Stimulated activated CD8-positive, alpha-beta memory T cell treated with anti-CD3 and anti-CD28 coated beads, Interleukin-12 subunit alpha, Interleukin-12 subunit beta, amount 100 ng/mL, for 1 hour (primary cell): Measurements from ENCODE around the gene SLC38A11.

Source experiments
- DNase-seq: peaks from one replicate; pipeline ENCODE4 v3.0.0-alpha.2; 2020; ENCODE audit warnings: low read depth

Gene SLC38A11

DNA sequence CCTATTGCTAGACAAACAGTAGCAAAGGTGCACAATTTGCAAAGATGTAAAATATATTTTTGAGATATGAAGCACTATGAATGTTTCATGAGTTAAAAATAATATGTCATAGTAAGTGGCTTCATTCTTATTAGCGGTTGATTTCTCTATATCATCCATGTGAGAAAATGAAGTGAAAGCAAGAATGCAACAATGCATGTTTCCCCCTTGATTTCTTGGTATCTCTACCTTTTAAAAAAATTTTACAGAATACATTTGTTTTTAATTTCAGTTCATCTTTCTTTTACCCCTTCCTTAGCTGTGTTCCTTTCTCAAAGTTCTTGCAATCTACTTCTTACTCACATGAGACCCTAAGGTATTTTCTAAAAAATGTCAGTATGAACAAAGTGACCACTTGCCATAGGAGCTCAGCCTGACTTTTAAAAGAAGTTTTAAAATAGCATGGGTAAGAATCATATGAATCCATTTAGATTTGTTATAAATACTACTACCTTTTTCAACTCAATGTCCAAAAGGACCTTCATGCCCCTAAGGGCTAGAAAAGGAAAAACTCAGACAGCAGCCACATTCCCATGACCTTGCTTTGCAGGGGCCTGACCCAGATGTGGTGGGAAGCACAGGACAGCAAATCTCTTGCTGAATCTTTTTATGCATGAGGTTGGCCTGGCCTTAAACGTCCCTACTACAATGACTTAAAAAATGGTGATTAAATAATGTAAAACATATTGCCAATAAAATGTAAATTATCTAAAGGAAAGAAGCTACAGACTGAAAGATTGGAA is 14.8 kb upstream of the SLC38A11 start:
- no peak for DNase-seq

DNA sequence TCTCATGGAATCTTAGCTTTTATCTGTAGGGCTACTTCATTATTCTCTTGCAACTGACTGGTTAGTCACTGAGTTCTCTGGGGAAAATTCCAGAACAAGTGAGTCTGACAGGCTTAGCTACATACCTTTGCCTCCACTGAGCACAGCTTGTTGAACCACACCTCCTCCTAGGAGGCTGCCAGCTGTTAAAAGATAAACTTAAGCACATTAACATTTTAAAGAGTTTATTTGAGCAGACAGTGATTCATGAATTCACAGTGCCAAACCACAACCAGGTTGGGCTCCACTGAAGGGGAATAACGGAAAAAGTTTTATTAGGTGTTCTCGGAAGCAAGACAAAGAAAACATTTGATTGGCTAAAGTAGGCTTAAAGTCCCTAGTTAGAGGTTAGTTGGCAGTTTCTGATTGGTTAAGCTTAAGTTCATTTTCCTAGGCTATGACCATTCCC is 12.5 kb upstream of the SLC38A11 start:
- DNase-seq, result no peak

DNA sequence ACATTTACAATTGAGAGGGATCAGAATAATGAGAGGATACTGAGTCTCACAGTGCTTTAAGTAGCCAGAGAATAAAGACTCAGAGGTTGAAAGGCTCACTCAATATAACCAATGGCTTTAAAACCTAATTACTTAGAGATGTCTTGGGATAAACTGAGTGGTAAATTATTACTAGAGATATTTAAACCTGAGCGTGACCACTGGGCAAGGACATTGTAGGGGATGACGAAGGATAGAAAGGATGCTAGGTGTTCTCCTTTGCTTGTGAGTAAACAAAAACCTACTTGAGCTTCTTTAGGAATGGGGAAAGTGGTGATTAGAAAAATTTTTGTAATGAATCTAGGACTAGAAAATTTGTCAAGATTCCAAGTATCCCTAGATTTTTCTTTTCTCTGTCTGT is 12.0 kb upstream of the SLC38A11 start:
- DNase-seq, result no peak

DNA sequence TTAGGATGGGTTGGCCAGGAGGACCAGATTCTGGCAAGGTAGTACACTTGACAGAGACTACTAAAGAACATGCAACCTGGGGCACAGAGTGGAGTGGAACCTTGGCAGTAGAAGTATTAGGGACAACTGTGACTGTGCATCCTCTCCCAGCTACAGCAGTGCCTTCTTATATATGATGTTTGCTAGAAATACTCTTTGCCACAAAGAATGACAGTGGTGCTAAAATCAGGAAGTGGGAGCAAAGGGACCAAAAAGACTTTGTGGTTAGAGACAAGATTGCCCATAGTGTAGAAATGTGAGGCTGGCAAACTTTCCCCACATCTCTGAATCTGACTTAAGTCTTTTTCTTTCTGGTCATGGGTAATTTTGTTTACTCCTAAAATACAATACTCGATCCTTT is 9.4 kb upstream of the SLC38A11 start:
- no peak for DNase-seq

DNA sequence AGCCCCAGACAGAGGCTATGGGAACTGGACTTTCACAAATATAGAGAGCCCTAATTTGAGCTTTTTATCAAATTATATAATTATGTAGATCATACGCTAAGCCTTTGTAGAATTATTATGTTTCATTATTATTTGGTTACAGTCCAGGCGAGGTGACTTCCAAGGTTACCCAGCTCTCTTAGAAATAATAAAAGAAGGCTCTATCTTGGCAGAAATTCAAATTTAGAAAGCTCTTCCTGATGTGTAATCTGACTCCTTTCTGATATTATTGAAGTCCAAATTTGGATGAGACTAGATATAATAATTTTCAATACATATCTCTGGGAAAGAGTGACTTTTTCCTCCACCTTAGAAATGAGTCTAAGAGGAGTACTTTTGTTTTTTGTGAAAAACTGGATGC is 4.8 kb upstream of the SLC38A11 start:
- no peak for DNase-seq

DNA sequence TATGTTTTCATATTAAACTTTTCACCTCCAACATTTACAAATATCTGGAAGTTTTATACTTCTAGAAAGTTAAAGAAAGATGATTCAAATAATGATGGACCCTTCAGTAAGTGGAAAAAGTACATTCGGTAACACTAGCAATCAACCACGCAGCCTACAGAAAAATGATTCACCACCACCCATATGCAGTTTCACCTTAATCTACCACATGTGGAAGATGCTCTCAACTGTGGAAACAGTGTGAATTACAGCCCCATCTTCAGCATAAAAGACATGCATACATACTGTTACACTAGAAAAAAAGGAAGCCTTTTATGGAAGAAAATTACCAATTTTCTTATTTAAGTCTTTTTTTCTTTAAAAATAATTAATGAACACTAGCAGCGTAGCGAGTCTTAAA is 1.1 kb downstream of the SLC38A11 start:
- DNase-seq, result no peak

DNA sequence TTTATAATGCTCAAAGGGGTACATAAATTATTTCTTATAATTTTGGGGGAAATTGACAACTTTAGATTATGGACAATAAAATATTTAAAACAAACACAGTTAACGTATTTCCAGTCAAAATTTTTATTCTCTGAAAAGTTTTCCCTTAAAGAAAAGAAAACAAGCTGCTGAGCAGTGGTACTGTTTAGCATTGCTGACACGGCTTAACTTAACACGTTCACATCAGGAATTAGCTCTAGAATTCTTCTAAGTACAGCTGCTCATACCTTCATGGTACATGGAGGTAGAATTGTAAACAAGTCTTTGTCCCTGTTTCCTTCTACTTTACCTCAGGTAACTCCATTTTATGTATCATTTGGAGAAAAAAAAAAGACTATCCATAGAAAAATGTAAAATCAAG is 2.0 kb downstream of the SLC38A11 start:
- DNase-seq, result no peak

DNA sequence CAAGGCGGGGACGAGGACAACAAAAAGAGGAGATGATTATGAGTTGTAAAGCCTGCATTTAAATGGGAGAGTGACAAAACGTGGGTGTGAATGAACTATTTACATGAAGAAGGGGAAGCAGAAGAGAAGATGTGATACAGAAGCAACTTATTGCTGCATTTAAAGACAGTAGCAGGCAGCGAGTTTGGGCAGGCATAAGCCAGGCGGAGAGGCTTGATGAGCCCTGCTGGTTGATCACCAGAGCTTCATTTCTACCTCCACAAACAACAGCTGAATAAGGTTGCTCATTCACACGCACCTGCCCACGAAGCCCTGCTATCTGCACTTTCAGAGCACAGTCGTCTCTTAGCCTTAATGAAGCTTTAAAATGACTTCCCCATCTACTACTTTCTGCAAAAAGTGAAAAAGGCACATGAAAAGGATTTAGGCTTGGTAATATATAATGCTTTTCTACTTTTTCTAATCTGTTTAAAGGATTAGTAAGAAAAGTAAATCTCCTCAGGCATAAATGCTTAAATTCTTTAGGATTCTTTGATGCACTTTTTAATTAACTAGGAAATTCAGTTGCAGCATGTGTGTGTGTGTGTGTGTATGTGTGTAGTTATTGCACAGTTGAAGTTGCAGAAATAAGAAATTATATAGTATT is 3.1 kb downstream of the SLC38A11 start:
- no peak for DNase-seq

DNA sequence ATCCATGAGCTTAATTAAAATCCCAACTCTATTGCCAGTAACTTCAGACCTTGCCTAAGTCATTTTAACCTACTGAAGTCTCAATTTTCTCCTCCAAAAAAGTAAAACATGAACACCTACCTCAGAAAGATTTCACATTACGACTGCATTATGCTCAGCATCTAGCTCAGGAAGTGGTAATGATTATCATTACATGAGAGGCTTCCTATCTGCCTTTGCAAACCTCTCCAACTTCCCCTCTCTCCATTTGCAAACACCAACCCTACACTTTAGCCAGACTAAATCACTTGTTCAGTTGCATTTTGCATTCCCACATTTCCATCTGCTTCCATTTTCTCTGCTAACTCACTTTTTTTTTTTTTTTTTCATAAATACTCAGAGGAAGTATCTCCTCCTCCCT is 6.8 kb downstream of the SLC38A11 start:
- DNase-seq, result no peak

DNA sequence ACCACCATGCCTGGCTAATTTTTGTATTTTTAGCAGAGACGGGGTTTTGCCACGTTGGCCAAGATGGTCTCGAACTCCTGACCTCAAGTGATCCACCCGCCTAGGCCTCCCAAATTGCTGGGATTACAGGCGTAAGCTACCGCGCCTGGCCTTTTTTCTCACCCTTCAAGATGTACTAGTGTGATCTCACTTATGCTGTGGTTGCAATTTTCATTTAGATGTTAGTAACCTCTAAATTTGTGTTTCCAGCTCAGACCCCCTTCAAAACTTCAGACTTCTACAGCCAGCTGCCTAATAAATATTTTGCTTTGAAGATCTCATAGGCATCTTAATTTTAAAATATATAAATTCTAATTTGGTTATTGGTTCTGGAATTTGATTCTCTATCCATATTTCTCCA is 8.0 kb downstream of the SLC38A11 start:
- no peak for DNase-seq

DNA sequence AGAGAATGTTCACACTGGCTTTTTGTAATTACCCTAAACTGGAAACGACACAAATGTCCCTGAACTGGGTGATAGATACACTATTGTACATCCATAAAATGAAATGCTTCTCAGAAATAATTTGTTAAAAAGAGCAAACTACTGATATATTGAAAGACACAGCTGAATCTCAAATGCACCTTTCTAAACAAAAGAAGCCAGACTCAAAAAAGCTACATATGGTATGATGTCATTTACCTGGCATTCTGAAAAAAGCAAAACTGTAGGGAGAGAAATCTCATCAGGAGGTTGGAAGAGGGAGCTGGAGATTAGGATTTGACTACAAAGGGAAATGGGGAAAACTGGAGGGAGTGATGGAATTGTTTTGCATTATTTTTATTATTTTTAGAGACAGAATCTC is 12.0 kb downstream of the SLC38A11 start:
- DNase-seq, result no peak

DNA sequence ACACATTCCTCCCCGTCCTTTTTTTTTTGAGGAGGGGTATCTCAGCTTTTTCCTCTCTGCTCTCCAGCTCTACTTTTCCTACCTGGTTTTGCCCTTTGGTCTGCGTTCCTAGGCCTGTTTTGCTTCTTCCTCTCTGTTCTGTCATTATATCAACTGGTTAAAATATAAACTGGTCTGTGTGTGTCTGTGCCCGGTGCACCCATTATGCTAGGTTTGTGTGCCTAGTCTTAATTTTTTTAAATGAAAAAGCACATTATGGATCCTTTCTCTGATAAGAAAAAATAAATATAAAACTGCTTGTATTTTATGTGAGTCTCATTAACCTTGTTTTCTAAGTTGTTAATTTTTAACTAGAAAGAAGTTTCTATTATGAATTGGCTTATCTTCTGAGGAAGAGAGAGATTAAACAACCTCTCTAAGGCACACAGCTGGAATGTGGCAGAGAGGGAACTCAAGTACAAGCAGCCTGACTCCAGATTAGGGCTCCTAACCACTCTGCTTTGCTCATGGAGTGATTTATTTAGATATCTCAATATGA is 17.4 kb downstream of the SLC38A11 start:
- no peak for DNase-seq

DNA sequence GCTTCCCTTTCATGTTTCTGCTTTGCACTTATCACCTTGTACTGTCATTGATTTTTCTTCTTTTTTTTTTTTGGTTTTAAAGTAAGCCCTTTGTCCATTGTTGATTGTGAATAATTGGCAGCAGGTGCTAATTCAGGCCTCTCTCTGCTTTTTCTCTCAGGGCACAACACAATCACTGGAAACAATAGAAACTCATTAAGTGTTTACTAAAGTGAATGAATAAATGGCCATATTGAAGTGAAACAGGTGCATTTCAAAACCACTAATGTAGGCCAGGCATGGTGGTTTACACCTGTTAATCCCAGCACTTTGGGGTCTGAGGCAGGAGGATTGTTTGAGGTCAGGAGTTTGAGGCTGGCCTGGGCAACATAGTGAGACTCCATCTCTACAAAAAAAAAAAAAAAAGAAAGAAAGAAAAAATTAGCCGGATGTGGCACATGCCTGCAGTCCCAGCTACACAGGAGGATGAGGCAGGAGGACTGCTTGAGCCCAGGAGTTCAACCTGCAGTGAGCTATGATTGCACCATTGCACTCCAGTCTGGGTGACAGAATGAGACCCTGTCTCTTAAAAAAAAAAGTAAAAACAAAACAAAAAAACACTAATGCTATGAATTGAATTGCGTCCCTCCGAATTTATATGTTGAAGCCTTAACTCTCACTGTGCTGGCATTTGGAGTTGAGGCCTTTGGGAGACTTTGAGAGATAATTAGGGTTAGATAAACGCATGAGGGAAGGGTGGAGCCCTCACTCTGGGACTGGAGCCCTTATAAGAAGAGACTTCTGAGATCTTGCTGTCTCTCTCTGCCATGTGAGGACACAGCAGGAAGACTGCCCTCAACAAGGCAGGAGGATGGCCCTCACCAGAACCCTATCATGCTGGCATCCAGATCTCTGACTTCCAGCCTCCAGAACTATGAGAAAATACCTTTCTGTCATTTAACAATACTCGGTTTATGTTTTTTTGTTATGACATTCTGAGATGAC is 19.9 kb downstream of the SLC38A11 start:
- DNase-seq, result no peak

DNA sequence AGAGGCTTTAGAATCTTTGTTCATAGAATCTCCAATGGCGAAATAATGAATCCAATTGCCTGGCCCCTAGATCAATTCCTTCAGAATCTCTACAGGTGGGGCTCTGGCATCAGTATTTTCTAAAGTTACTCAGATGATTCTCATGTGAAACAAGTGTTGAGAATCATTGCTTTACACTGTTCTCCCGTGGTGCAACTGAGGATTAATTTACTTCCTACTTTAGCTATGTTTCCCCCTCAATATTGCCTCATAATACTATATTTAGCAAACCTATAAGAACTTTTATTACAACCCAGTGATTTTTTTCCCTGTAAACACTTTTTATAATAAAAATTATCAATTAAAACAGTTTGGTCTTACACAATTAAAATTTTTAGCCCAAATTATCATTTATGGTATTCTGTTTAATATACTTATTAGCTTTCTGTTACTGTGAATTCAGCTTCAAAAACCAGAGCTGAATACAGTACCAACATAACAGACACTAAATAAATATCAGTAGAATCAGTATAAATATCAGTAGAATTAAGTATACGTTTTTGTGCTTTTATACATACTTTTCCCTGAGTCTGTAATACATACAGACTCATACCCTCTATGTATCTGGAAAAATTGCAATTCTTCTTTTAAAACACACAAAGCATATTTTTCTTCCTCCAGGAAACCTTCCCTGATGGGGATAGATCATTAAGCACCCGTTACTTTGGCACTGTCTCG is 20.8 kb downstream of the SLC38A11 start:
- no peak for DNase-seq

DNA sequence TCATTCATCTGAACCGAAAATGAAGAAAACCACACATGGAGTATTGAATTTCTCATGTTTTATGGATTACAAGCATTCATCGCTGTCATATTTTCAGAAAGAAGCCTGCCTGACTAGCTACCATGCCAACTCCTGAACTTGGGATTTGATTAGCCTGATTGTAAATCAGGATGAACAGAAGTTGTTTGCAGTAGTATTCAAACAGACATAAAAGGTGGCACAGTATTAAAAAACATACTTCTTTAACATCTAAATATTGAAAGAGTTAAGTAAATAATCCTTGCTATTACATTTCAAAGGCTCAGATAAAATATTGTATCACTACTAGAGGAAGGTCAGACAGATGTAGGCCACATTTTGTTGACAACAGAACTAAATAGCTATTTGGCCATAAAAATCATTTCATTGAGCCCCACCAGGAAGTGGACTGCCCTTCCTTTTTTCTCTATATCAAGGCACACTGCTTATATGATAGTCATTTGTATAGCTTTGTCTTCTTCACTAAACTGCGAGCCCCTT is 21.6 kb downstream of the SLC38A11 start:
- DNase-seq, result no peak

DNA sequence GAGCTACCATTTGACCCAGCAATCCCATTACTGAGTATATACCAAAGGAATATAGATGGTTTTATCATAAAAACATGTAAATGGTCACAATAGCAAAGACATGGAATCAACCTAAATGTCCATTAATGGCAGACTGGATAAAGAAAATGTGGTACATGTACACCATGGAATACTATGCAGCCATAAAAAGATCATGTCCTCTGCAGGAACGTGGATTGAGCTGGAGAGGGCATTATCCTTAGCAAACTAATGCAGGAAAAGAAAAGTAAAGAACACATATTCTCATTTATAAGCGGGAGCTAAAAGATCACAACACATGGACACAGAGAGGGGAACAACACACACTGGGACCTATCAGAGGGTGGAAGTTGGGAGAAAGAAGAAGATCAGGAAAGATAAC is 22.9 kb downstream of the SLC38A11 start:
- DNase-seq, result no peak

DNA sequence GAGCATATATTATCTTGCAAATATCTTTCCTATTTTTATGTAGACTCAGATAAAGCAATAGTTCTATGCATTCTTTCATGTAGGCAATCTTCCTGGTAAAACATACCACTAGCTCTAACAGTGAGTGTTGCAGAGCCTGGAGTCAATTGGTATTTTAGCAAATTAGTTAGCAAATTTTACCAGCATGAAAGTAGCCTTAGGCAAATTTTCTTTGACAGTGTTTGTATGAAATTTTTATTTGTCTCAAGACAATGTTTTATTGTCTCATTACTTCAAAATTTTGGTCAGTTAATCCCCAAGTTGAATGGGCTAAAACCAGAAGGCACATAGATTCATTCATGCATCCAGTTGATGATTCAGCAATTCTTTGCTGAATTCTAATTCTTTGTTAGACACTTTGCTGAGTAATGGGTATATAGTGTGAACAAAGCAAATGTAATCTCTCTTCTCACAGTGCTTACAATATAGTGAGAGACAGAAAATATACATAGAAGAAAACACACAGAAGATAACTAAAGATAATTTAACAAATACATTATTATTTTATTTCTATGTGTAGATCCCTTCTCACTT is 27.1 kb downstream of the SLC38A11 start:
- DNase-seq, result no peak

DNA sequence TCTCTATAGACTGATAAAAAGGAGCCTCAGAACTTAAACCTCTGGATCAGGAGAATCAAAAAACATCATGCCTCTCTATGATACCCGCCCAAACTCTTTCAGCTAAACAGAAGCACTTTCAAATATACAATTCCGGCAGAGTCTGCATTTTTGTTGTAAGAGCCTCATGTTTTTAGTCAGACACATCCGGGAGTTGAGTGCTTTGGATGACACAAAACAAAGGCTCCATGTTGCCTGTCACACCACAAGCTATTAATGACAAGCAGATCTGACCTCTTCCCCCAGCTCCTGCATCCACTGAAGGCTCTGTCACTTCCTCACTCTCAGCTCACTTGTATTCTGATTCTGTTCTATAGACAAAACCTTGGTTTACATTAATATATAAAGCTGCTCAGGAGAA is 33.2 kb downstream of the SLC38A11 start:
- DNase-seq, result no peak

DNA sequence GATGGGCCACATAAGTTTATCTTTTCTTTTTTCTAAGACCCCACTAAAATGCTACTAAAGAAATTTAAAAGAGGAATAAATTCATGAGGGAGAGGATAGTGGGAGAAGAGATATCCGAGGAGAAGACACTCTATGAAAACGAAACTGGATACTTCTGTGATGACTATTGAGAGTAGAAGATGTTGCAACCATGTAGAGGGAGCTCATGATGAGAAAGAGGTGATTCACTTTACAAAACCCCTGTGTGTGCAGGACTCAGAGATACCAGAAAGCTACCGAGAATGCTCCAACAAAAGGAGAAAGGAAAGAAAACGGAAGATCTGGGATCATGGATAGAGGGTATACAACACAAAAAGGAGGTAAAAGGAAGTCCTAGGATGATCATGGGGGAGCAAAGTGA is 34.9 kb downstream of the SLC38A11 start:
- DNase-seq, result no peak

DNA sequence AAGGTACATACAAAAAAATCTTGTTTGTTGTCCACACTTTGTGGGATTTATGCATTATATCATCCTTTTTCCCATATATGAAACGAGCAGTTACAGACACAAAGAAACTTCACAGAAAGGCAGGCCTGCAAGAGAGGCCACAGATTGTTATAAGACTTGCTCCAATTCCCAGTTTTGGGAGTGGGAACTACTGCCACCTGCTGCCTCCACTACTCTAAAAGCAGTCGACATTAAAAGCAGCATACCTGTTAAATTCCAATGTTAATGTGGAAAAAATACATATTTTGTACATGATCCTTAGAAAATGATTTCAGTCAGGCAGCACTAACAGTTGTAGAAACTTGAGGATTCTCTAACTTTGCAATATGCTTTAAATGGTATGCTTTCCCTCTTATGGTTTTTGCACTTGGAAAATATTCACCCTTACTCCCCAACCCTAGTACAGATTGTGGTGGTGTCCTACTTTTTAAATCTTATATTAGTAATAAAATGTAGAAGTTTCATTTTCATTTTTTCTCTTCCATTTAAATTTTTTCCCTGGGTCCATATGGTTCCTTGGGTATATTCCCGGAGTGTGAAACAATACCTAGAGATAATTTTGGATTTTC is 37.9 kb downstream of the SLC38A11 start:
- no peak for DNase-seq

DNA sequence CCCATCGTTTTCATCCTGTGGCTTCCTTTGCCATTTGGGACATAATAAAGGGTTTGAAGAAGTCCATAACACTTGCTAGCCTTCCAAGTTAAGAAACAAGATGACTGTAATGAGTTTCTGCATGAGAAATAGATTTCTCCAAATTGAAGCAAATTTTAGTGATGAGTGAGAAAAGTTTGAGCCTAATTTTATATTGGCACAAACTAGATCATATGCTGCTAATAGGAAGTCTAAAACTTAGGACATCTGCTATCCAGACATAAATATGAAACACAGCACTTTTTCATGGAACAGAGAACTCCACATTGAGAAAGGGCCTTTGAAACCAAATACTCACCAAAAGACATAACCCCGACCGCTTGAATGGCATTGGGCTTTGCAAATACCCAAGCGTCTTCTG is 39.8 kb downstream of the SLC38A11 start:
- DNase-seq, result no peak
